Eye (tissue), 1 donor: Measurements from ENCODE around the gene SARNP.

Source experiments
- DNase-seq: peaks from one replicate; pipeline ENCODE4 v3.0.0-alpha.2; 2015

Gene SARNP

GRCh38 chr12:55721601-55722213, 95.8 kb downstream of the SARNP start:
- no peak for DNase-seq

- DNase-seq, result peak; percentile 39
Observed at GRCh38 chr12:55720894-55721444, 96.6 kb downstream of the SARNP start.

- no peak for DNase-seq
Observed at GRCh38 chr12:55720071-55720564, 97.4 kb downstream of the SARNP start, which contains the start of gene RDH5. RDH5 (plus strand) TSS chr12:55720393; CDS start chr12:55721185, 792 bp downstream.

GRCh38 chr12:55719371-55719770, 98.2 kb downstream of the SARNP start:
- DNase-seq, result no peak

GRCh38 chr12:55718624-55719275, 98.8 kb downstream of the SARNP start:
- DNase-seq, result no peak

- DNase-seq, result no peak
Observed at GRCh38 chr12:55718015-55718414, 99.5 kb downstream of the SARNP start.

GRCh38 chr12:55717011-55718007, 100.2 kb downstream of the SARNP start:
- DNase-seq, result no peak

GRCh38 chr12:55716582-55716957, 101.0 kb downstream of the SARNP start:
- DNase-seq, result no peak

GRCh38 chr12:55715833-55716581, 101.5 kb downstream of the SARNP start, which contains the start of gene BLOC1S1:
BLOC1S1 (plus strand) TSS chr12:55716046; CDS start chr12:55716052, 6 bp downstream.
- peak; percentile 97 for DNase-seq

GRCh38 chr12:55715169-55715764, 102.3 kb downstream of the SARNP start:
- no peak for DNase-seq

- DNase-seq, result no peak
Observed at GRCh38 chr12:55713721-55714120, 103.8 kb downstream of the SARNP start.

GRCh38 chr12:55712700-55713415, 104.7 kb downstream of the SARNP start:
- no peak for DNase-seq

GRCh38 chr12:55711786-55712553, 105.6 kb downstream of the SARNP start:
- no peak for DNase-seq

GRCh38 chr12:55708695-55709233, 108.8 kb downstream of the SARNP start:
- DNase-seq, result no peak

GRCh38 chr12:55707841-55708694, 109.5 kb downstream of the SARNP start, which contains the start of gene ITGA7:
ITGA7 (minus strand) TSS chr12:55707904; CDS start chr12:55707682, 222 bp downstream.
- peak; percentile 92 for DNase-seq
